IMR-90 (cell line): ENCODE data around the gene SLC1A1. TPM values are rescaled to one million over a fixed set of nuclear protein-coding genes. Genes with fewer than 3 reads are reported as not detected.

Source experiments
- ATAC-seq: fragments of 200-7000 bp; cut with Tn5 transposase; 2 replicates; pipeline ENCODE4 v1.9.1; 2020; ENCODE audit warnings: low read depth, mild to moderate bottlenecking, moderate library complexity
- BruUV-seq: library from RNA; stranded (reverse); fragments of 400-500 nt; replicated peaks from 2 replicates; lab custom pipeline; 2021; lab: Mats Ljungman, UMichigan
- CTCF ChIA-PET: fragments of 300-600 bp; formaldehyde crosslinking; extraction: SDS; loops from one replicate; lab custom pipeline; 2021; ENCODE audit warnings: antibody characterized with exemption; lab: Yijun Ruan, JAX
- POLR2A ChIA-PET: fragments of 300-600 bp; sonication (Branson Sonifier 250); formaldehyde crosslinking; loops from one replicate; lab custom pipeline; 2022; ENCODE audit warnings: antibody characterized with exemption; ENCODE audit not compliant: unreplicated experiment; lab: Charles Lee
- DNase-seq: peaks from one replicate; pipeline ENCODE4 v3.0.0; 2013
- H2AFZ ChIP-seq: replicated peaks from 2 replicates; pipeline ENCODE3; 2013; ENCODE audit warnings: low read length, mild to moderate bottlenecking; ENCODE audit not compliant: poor library complexity
- H2AK5ac ChIP-seq: 2 replicates; pipeline ENCODE4 v1.6.1; 2013; ENCODE audit warnings: low read depth, low read length, inconsistent platforms
- H2AK9ac ChIP-seq: replicated peaks from 2 replicates; pipeline ENCODE3; 2013; ENCODE audit warnings: mild to moderate bottlenecking, low read depth, low read length, moderate library complexity; ENCODE audit not compliant: poor library complexity
- H2BK120ac ChIP-seq: 2 replicates; pipeline ENCODE4 v1.6.1; 2013; ENCODE audit warnings: low read depth, low read length, inconsistent platforms
- H2BK15ac ChIP-seq: 3 replicates; pipeline ENCODE4 v1.6.1; 2013; ENCODE audit warnings: low read depth, low read length, inconsistent platforms
- H2BK20ac ChIP-seq: 2 replicates; pipeline ENCODE4 v1.6.1; 2013; ENCODE audit warnings: low read depth, mild to moderate bottlenecking, inconsistent platforms, low read length, moderate library complexity
- H2BK5ac ChIP-seq: 2 replicates; pipeline ENCODE4 v1.6.1; 2013; ENCODE audit warnings: mild to moderate bottlenecking, low read depth, low read length, inconsistent platforms; ENCODE audit not compliant: poor library complexity, severe bottlenecking
- H3K14ac ChIP-seq: replicated peaks from 2 replicates; pipeline ENCODE4 v1.6.1; 2013; ENCODE audit warnings: low read depth, low read length, inconsistent platforms
- H3K18ac ChIP-seq: 2 replicates; pipeline ENCODE4 v1.6.1; 2013; ENCODE audit warnings: low read depth, low read length, control low read depth
- H3K23ac ChIP-seq: 2 replicates; pipeline ENCODE4 v1.6.1; 2013; ENCODE audit warnings: low read depth, low read length, inconsistent platforms
- H3K27ac ChIP-seq: 2 replicates; pipeline ENCODE4 v1.5.1; 2013; ENCODE audit warnings: mild to moderate bottlenecking, control low read depth, low read length; ENCODE audit not compliant: insufficient read depth
- H3K27me3 ChIP-seq: 2 replicates; pipeline ENCODE4 v1.6.1; 2013; ENCODE audit warnings: low read length; ENCODE audit not compliant: control insufficient read depth, insufficient read depth
- H3K36me3 ChIP-seq: 2 replicates; pipeline ENCODE4 v1.6.1; 2013; ENCODE audit warnings: low read length, mixed read lengths; ENCODE audit not compliant: control insufficient read depth, insufficient read depth
- H3K4ac ChIP-seq: 2 replicates; pipeline ENCODE4 v1.6.1; 2013; ENCODE audit warnings: low read depth, low read length, inconsistent platforms
- H3K4me1 ChIP-seq: 2 replicates; pipeline ENCODE4 v1.6.1; 2013; ENCODE audit warnings: low read length, mixed read lengths; ENCODE audit not compliant: control insufficient read depth, insufficient read depth
- H3K4me2 ChIP-seq: 2 replicates; pipeline ENCODE4 v1.6.1; 2013; ENCODE audit warnings: low read depth, mild to moderate bottlenecking, control low read depth, low read length, moderate library complexity
- H3K4me3 ChIP-seq: 2 replicates; pipeline ENCODE4 v1.5.1; 2013; ENCODE audit warnings: low read depth, mild to moderate bottlenecking, control low read depth, low read length, moderate library complexity; ENCODE audit not compliant: insufficient read depth
- H3K56ac ChIP-seq: 2 replicates; pipeline ENCODE4 v1.6.1; 2013; ENCODE audit warnings: low read length, inconsistent platforms; ENCODE audit not compliant: insufficient read depth; ENCODE audit errors: extremely low read depth
- H3K79me1 ChIP-seq, 2 experiments: 2 replicates each; pipeline ENCODE4 v1.6.1; 2013; ENCODE audit warnings: low read length in 2 of 2, inconsistent platforms in 1 of 2, low read depth in 1 of 2
- H3K9ac ChIP-seq: 2 replicates; pipeline ENCODE4 v1.6.1; 2013; ENCODE audit warnings: low read depth, low read length, control low read depth
- H3K9me1 ChIP-seq: 2 replicates; pipeline ENCODE4 v1.6.1; 2013; ENCODE audit warnings: low read length, inconsistent platforms; ENCODE audit not compliant: insufficient read depth
- H3K9me3 ChIP-seq: 2 replicates; pipeline ENCODE4 v1.6.1; 2013; ENCODE audit warnings: low read length; ENCODE audit not compliant: control insufficient read depth, insufficient read depth
- H4K20me1 ChIP-seq: 2 replicates; pipeline ENCODE4 v1.6.1; 2013; ENCODE audit warnings: low read length, inconsistent platforms; ENCODE audit not compliant: insufficient read depth
- H4K5ac ChIP-seq: 2 replicates; pipeline ENCODE4 v1.6.1; 2013; ENCODE audit warnings: mild to moderate bottlenecking, low read depth, low read length, control low read depth
- H4K8ac ChIP-seq, 2 experiments: 2 replicates each; pipeline ENCODE4 v1.6.1; 2013; ENCODE audit warnings: low read depth in 2 of 2, low read length in 2 of 2, control low read depth in 1 of 2, inconsistent platforms in 1 of 2
- H4K91ac ChIP-seq: 2 replicates; pipeline ENCODE4 v1.6.1; 2013; ENCODE audit warnings: low read depth, low read length, inconsistent platforms; ENCODE audit not compliant: insufficient read depth
- CEBPB ChIP-seq: IDR thresholded peaks from 2 replicates; pipeline ENCODE4 v1.6.1; 2012; ENCODE audit warnings: low read depth, low read length, improper control_type of control experiment
- CHD1 ChIP-seq: IDR thresholded peaks from 2 replicates; pipeline ENCODE4 v1.6.1; 2012; ENCODE audit warnings: low read depth, low read length, improper control_type of control experiment
- MAFK ChIP-seq: IDR thresholded peaks from 2 replicates; pipeline ENCODE4 v1.6.1; 2012; ENCODE audit warnings: low read depth, low read length, improper control_type of control experiment
- RAD21 ChIP-seq: IDR thresholded peaks from 2 replicates; pipeline ENCODE4 v1.6.1; 2012; ENCODE audit warnings: low read length, improper control_type of control experiment
- RCOR1 ChIP-seq: IDR thresholded peaks from 2 replicates; pipeline ENCODE4 v1.6.1; 2012; ENCODE audit warnings: mild to moderate bottlenecking, low read length, improper control_type of control experiment; ENCODE audit not compliant: insufficient replicate concordance
- WGBS, 2 experiments: methylation state at CpG; one replicate each; pipeline versions ENCODE4 v1.1.5 to v1.1.7; 2013; ENCODE audit warnings: missing lambda C conversion rate in 2 of 2; ENCODE audit not compliant: insufficient read length in 1 of 2; ENCODE audit errors: extremely low coverage in 2 of 2; 5-methylcytosine and 5-hydroxymethylcytosine counted together
- dilution Hi-C: fragments of 300-500 bp; cut with HindIII; formaldehyde crosslinking; loops from one replicate; pipeline ENCODE4 v1.14.3; 2018; ENCODE audit warnings: low sequenced_read_pairs; ENCODE audit not compliant: unreplicated experiment
- in situ Hi-C: fragments of 300-500 bp; cut with MboI; formaldehyde crosslinking; loops from 3 replicates; pipeline ENCODE4 v1.14.3; 2019; ENCODE audit warnings: low sequenced_read_pairs, inconsistent platforms, mixed read lengths
- intact Hi-C: fragments of 100-400 bp; cut with micrococcal nuclease; formaldehyde crosslinking; loops from 2 replicates; pipeline ENCODE4 v1.10.0; 2022
- polyA plus RNA-seq, 3 experiments: library from polyadenylated mRNA; depleted of rRNA; stranded (reverse); fragments of >200 nt; gene quantifications; 2 replicates each; pipeline ENCODE4 v1.2.3, GENCODE V29; 2012; ENCODE audit warnings: low replicate concordance in 1 of 3
- total RNA-seq: library from RNA; depleted of rRNA; stranded (reverse); fragments of >200 nt; gene quantifications from 2 replicates; pipeline ENCODE4 v1.2.3, GENCODE V29; 2012

Gene SLC1A1
- total and polyA plus RNA-seq, 2 of the 4 experiments (the other 2 are of a cell fraction): 2.2 to 4.1 TPM

DNA sequence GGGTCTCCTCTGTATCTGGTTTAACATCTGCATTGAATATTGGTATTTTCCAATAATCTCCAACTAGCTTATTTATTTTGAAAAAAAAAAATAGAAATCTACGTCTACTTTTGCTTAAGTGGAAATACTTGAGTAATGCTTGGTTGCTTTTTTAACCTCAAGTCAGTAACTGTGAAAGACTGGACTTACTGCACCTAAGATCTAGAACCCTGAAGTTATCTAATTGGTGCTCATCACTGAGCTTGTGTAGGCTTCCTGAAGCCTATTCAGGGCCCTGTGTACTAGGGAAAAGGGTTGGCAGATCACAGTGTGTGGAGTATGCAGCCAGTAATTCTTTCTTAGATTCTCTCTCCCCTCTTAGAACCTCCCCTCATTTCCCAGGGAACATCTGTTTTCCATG is 16.2 kb downstream of the SLC1A1 start:
- Histone ChIP-seq H4K91ac (no peak overlapping the region; the same call in 1 of the 2 replicates), H3K14ac (no peak overlapping the region), H2AK9ac (no peak overlapping the region), H2BK20ac (no peak overlapping the region), H3K9me1 (peaks cover 3% of the 10 kb centered on the region; the same call in 1 of the 2 replicates), H3K27ac (peak overlapping the region; percentile 55; the same call in 1 of the 2 replicates), H2BK120ac (no peak overlapping the region), H3K9ac (no peak overlapping the region), H3K36me3 (no peaks in the 10 kb centered on the region), H3K9me3 (no peaks in the 10 kb centered on the region), H3K23ac (no peak overlapping the region), H3K79me1 (no peaks in the 10 kb centered on the region), H3K4me3 (no peak overlapping the region), H3K4me2 (no peak overlapping the region), H4K20me1 (no peaks in the 10 kb centered on the region), H3K18ac (peak overlapping the region; percentile 61; the same call in 1 of the 2 replicates), H4K5ac (no peak overlapping the region), H3K56ac (no peak overlapping the region), H3K27me3 (no peaks in the 10 kb centered on the region), H3K4ac (no peak overlapping the region), H2AK5ac (no peak overlapping the region), H4K8ac (no peak overlapping the region; a peak in 1 of 4 replicates), H2AFZ (no peak overlapping the region), H2BK5ac (peak overlapping the region; percentile 36), H3K4me1 (peaks cover 9% of the 10 kb centered on the region), H2BK15ac (no peak overlapping the region)
- no TSS peak for BruUV-seq
- TF ChIP-seq RCOR1: no peak
- TF ChIP-seq CEBPB: no peak
- no peak for TF ChIP-seq MAFK
- TF ChIP-seq RAD21: no peak
- no peak for TF ChIP-seq CHD1
- in situ Hi-C loops (no loop called here), dilution Hi-C loops (no loop called here), intact Hi-C loops (no loop called here)
- ATAC-seq (no peak), DNase-seq (no peak)
- ChIA-PET POLR2A (no interaction called here), CTCF (no interaction called here)
- no CpG with 5 or more reads among the region's 1 CpG for WGBS, 2 experiments
